ENCODE measurements around the gene NOC2L. TPM values are rescaled to one million over a fixed set of nuclear protein-coding genes. Genes with fewer than 3 reads are reported as not detected.
"Not testable (repeated sequence)": the region's sequence is repeated elsewhere in the genome, so short reads cannot be mapped to it uniquely, and the experiment has no call there.

NOC2L gene
- total RNA-seq, 1 donor from 2014 or later = 95.6 TPM

DNA sequence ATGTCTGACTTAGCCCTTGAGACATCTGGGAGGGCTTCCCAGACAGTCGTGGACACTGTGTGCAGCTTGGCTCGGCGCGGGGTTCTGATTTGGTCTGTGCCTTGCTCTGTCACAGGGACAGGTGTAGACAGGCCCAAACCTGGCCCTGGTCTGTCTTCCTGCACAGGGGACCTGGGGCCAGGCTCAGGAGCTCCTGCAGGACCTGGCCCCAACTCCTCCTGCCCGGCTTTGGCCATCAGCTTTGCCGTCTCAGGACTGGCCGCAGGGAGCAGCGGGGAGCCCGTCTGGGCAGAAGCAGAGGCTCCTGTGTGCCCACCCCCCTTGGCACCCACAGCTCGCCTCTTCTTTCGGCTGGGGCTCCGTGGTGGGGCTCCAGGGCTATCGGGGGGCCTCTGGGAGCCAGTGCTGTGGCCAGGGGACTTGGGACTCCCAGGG lies 21.1 kb upstream of the NOC2L start:
- Histone ChIP-seq H3K4me3 (ENCODE audit: low read depth, low read length) (no peak overlapping the region), H3K36me3 (ENCODE audit: control insufficient read depth, insufficient read depth, low read length) (no peaks in the 10 kb centered on the region), H3K27me3 (ENCODE audit: control insufficient read depth, insufficient read depth, low read length) (peaks cover 40% of the 10 kb centered on the region)
- DNase-seq (ENCODE audit: low read depth) = no peak
- TF ChIP-seq, protein P1, sequence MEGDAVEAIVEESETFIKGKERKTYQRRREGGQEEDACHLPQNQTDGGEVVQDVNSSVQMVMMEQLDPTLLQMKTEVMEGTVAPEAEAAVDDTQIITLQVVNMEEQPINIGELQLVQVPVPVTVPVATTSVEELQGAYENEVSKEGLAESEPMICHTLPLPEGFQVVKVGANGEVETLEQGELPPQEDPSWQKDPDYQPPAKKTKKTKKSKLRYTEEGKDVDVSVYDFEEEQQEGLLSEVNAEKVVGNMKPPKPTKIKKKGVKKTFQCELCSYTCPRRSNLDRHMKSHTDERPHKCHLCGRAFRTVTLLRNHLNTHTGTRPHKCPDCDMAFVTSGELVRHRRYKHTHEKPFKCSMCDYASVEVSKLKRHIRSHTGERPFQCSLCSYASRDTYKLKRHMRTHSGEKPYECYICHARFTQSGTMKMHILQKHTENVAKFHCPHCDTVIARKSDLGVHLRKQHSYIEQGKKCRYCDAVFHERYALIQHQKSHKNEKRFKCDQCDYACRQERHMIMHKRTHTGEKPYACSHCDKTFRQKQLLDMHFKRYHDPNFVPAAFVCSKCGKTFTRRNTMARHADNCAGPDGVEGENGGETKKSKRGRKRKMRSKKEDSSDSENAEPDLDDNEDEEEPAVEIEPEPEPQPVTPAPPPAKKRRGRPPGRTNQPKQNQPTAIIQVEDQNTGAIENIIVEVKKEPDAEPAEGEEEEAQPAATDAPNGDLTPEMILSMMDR (IDR thresholded peaks at IDR 0.05; ENCODE audit: insufficient read depth, low read length, poor library complexity, severe bottlenecking) = no peak

DNA sequence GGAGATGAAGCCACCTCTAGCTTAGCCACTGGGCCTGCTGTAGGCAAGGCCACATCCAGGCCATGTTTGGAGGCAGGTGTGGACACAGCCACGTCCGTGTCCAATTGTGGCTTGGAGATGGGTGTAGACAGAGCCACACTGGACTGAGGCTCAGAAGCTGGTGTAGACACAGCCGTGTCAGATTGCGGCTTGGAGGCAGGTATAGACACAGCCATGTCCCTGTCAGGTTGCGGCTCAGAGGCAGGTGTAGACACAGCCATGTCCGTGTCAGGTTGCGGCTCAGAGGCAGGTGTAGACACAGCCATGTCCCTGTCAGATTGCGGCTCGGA lies 20.7 kb upstream of the NOC2L start:
- no peak for DNase-seq (ENCODE audit: low read depth)
- no peak overlapping the region for H3K4me3 ChIP-seq (ENCODE audit: low read depth, low read length)
- H3K36me3 ChIP-seq (ENCODE audit: control insufficient read depth, insufficient read depth, low read length) = no peaks in the 10 kb centered on the region
- peaks cover 37% of the 10 kb centered on the region for H3K27me3 ChIP-seq (ENCODE audit: control insufficient read depth, insufficient read depth, low read length)
- TF ChIP-seq, protein P1 (IDR thresholded peaks at IDR 0.05; ENCODE audit: insufficient read depth, low read length, poor library complexity, severe bottlenecking) = no peak

DNA sequence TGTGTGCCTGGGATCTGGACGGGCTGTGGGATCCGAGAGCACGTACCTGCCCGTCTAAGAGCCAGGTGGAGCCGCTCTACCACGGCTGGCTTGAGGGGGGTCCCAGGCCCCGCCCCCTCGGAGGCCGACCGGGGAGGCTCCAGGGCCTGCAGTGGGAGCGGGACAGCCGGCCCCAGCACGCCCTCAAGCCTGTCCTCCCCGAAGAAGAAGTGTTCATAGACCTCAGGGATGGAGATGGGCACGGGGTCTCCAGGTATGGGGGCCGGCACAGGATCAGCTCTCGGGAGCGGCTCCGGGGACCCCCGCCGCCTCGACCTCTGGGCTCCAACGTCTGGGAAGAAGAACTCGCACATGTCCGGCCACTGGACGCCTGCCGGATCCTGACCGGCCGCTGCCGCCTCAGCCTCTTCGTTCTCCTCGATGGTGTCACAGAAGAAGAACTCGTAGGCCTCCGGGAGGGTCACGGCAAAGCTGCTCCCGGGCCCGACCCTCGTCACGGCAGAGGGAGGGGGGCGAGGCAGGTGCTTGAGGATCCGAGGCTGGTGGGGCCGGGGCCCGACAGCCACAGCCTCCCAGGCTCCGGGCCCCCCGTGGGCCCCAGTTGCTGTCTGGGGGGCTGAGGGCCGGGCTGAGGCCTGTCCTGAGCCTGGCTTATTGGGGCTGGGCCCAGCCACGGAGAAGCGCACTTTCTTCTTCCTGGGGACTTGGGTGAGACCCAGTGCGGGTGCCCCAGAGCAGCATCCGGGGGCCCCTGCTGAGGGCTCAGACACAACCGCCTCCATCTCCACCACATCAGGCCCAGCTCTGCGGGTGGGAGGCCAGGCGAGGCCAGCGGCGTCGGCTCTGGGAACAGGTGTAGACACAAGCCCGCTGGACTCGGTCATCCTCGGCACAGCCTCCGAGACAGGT lies 20.0 kb upstream of the NOC2L start:
- Histone ChIP-seq H3K36me3 (ENCODE audit: control insufficient read depth, insufficient read depth, low read length) (no peaks in the 10 kb centered on the region), H3K27me3 (ENCODE audit: control insufficient read depth, insufficient read depth, low read length) (peaks cover 37% of the 10 kb centered on the region), H3K4me3 (ENCODE audit: low read depth, low read length) (no peak overlapping the region)
- no peak for DNase-seq (ENCODE audit: low read depth)
- TF ChIP-seq, protein P1 (IDR thresholded peaks at IDR 0.05; ENCODE audit: insufficient read depth, low read length, poor library complexity, severe bottlenecking) = no peak

DNA sequence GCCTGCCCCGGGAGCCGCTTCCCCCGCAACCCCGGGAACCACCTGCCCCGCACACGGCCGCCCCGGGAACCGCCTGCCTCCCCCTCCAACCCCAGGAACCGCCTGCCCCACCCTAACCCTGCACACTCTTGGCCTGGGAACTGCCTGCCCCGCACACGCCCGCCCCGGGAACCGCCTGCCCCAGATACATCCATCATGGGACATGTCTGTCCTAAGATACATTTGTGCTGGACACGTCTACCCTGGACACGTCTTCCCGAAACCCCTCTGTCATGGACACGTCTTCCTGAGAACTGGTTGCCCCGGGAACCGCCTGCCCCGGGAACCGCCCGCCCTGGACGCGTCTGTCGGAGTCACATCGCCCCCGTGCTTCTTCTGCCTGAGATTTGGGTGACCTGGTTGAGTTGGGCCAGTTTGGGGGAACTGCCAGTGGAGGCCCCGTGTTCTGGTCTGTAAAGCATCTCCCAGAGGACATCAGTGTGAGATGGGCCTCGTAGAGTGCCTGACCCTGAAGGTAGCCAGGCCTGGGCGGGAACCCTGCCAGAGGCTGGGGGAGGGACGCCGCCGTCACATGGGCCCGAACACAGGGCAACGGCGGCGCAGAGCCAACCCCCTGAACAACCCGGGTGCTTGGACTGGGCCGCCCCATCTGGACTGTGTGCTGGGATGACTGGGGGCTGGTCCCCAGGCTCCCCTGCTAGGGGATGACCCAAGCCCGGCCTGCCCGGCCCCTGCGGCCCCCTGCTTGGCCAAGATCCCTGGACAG lies 19.2 kb upstream of the NOC2L start:
- Histone ChIP-seq H3K36me3 (ENCODE audit: control insufficient read depth, insufficient read depth, low read length) (no peaks in the 10 kb centered on the region), H3K27me3 (ENCODE audit: control insufficient read depth, insufficient read depth, low read length) (peaks cover 31% of the 10 kb centered on the region), H3K4me3 (ENCODE audit: low read depth, low read length) (no peak overlapping the region)
- DNase-seq (ENCODE audit: low read depth) = no peak
- TF ChIP-seq, protein P1 (IDR thresholded peaks at IDR 0.05; ENCODE audit: insufficient read depth, low read length, poor library complexity, severe bottlenecking) = no peak

- H3K36me3 ChIP-seq (ENCODE audit: control insufficient read depth, insufficient read depth, low read length); H3K4me3 ChIP-seq (ENCODE audit: low read depth, low read length); DNase-seq (ENCODE audit: low read depth): not testable (repeated sequence)
- H3K27me3 ChIP-seq (ENCODE audit: control insufficient read depth, insufficient read depth, low read length) = peaks cover 18% of the 10 kb centered on the region
Observed at GRCh38 chr1:976791-977190, 17.7 kb upstream of the NOC2L start.

DNA sequence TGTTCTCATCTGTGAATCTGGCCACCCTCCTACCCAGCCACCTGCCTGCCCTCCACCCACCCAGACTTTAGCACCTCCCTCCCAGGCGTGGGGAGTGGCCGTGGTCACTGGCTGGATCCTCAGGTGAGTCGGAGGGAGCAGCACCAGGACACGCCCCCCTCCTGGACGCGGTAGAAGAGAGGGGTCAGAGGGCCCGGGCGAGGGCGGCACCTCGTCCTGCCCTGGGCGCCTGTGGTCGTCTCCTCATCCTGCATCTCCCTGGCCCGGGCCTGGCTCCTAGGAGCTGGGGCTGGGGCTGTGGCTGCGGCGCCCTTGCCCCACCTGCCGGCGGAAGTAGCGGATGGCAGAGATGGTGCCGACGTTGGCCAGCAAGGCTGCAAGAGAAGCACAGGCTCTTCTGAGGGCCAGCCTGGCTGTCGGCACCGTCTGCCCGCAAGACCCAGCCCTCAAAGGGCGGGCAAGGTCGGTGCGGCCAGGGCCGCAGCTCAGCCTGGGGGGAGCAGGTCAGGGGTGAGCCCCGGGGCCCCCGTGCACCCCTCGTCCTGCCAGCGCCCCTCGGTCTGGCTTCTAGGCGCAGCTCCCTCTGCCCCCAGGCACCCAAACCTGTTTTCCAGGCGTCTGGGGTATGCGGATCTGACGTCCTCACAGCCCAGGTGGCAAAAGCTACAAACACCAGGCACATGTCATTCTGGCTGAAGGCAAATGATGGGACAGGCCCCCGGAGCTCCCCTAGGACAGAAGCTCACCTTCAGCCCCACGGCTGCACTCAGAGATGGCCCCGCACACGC lies 17.0 kb upstream of the NOC2L start:
- DNase-seq (ENCODE audit: low read depth) = no peak
- H3K4me3 ChIP-seq (ENCODE audit: low read depth, low read length) = peak overlapping the region; percentile 3

More for the DNA sequence above, 17.0 kb upstream of the NOC2L start:
- no peaks in the 10 kb centered on the region for H3K36me3 ChIP-seq (ENCODE audit: control insufficient read depth, insufficient read depth, low read length)
- TF ChIP-seq, protein P1 (IDR thresholded peaks at IDR 0.05; ENCODE audit: insufficient read depth, low read length, poor library complexity, severe bottlenecking) = peak; percentile 90
- peaks cover 18% of the 10 kb centered on the region for H3K27me3 ChIP-seq (ENCODE audit: control insufficient read depth, insufficient read depth, low read length)
